GM12878 (cell line): Measurements from ENCODE around the gene MTFP1. TPM values are rescaled to one million over a fixed set of nuclear protein-coding genes. Genes with fewer than 3 reads are reported as not detected.

Source experiments
- ATF3 ChIP-seq: IDR thresholded peaks from 2 replicates; pipeline ENCODE4 v1.6.1; 2011; ENCODE audit warnings: low read depth, mild to moderate bottlenecking, low read length, moderate library complexity, borderline replicate concordance; ENCODE audit errors: extremely low read depth
- CBX5 ChIP-seq: sonication (generic); IDR thresholded peaks from 2 replicates; pipeline ENCODE4 v1.6.1; 2016; ENCODE audit warnings: low read depth, moderate library complexity, mild to moderate bottlenecking, inconsistent platforms
- CREB1 ChIP-seq: IDR thresholded peaks from 2 replicates; pipeline ENCODE4 v1.6.1; 2012; ENCODE audit warnings: low read depth, mild to moderate bottlenecking, inconsistent platforms
- RELA ChIP-seq: fragments of 450-650 bp; IDR thresholded peaks from 2 replicates; pipeline ENCODE4 v1.8.0; 2014; ENCODE audit warnings: borderline replicate concordance; ENCODE audit not compliant: partially characterized antibody
- REST ChIP-seq: IDR thresholded peaks from 2 replicates; pipeline ENCODE4 v1.6.1; 2012; ENCODE audit warnings: mild to moderate bottlenecking, low read depth, low read length
- SPI1 ChIP-seq: IDR thresholded peaks from 2 replicates; pipeline ENCODE4 v1.6.1; 2011; ENCODE audit warnings: low read depth, mild to moderate bottlenecking, low read length, moderate library complexity, borderline replicate concordance; ENCODE audit not compliant: insufficient read depth
- STAT1 ChIP-seq: fragments of 450-650 bp; conservative IDR thresholded peaks from 2 replicates; pipeline ENCODE4 v1.6.1; 2014; ENCODE audit warnings: antibody characterized with exemption, mild to moderate bottlenecking
- polyA plus RNA-seq, 11 experiments: library from polyadenylated mRNA; depleted of rRNA in 4 of 11; unstranded in 6 of 11; stranded (reverse) in 5 of 11; fragments of >200 nt; fragmentation: Nextera tagmentation in 4 of 11; fragmentation: Illumina TruSeq in 1 of 11; extraction: Ambion mirVana in 4 of 11; extraction: Trizol in 1 of 11; gene quantifications; 1 replicate in 1 of 11; 2 replicates in 10 of 11; pipeline versions ENCODE4 v1.2.1 to v1.2.3, GENCODE V29; 2011 to 2016; ENCODE audit warnings: inconsistent platforms in 2 of 11, missing spikeins in 2 of 11, low read depth in 1 of 11
- total RNA-seq, 4 experiments: library from RNA; depleted of rRNA in 3 of 4; stranded (reverse); fragments of >200 nt in 3 of 4; fragmentation: Illumina TruSeq in 1 of 4; extraction: Trizol in 1 of 4; gene quantifications; 2 replicates each; pipeline versions ENCODE4 v1.2.1 to v1.2.3, GENCODE V29; 2013 to 2021

The MTFP1 gene
- total and polyA plus RNA-seq, 10 of the 15 experiments (the other 5 are each of a cell fraction or from before 2014, with no cell fraction given) = 20.5 to 133 (median 59.8) TPM

GRCh38 chr22:30459181-30460052 lies 33.8 kb downstream of the MTFP1 start (continued):
- TF ChIP-seq RELA (no peak), STAT1 (no peak), SPI1 (peak; percentile 38; the same call in 1 of the 2 replicates), REST (peak; percentile 93), CBX5 (no peak), CREB1 (no peak), ATF3 (no peak)
- TF ChIP-seq, all 136 proteins: peak for 4
